Tongue (tissue), 2 donors: ENCODE results near the gene GALK1. TPM values are rescaled to one million over a fixed set of nuclear protein-coding genes. Genes with fewer than 3 reads are reported as not detected.

Source experiments
- DNase-seq: peaks from one replicate; pipeline ENCODE4 v3.0.0-alpha.2; 2015
- total RNA-seq: library from RNA; depleted of rRNA; stranded (reverse); fragments of >200 nt; gene quantifications from one replicate; pipeline ENCODE4 v1.2.3, GENCODE V29; 2014

Gene GALK1
- total RNA-seq, 1 donor from 2014 or later, result 17.6 TPM

DNA sequence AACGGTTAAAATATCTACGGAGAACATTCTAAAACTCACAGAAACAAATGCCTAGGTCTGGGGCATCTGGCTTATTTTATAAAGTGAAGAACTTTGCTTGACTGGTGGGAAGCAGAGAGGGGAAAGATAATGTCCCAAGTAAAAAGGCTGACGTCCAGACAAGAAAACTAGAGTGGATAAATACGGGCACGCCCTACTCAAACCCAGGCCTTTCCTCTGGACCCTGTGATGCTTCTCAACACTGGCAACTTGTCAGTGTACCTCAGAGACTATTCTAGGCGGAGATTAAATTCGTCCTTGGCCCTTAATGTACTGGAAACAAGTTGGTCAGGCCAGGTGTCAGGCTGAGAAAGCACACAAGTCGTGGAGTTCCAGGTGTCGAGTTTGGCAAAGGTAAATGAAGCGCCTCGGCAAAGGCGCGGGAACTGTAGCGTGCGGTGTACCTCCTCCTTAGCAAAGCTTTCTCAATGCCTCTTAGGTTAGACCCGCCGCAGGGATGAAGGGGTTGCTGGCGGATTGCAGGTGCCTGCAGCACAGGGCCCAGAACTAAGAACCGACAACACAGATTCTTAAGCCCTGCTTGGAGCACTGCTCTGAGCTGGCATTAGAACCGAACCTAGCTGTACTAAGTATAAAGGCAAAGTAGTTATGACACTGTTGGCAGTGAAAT is 18.9 kb upstream of the GALK1 start:
- no peak for DNase-seq

DNA sequence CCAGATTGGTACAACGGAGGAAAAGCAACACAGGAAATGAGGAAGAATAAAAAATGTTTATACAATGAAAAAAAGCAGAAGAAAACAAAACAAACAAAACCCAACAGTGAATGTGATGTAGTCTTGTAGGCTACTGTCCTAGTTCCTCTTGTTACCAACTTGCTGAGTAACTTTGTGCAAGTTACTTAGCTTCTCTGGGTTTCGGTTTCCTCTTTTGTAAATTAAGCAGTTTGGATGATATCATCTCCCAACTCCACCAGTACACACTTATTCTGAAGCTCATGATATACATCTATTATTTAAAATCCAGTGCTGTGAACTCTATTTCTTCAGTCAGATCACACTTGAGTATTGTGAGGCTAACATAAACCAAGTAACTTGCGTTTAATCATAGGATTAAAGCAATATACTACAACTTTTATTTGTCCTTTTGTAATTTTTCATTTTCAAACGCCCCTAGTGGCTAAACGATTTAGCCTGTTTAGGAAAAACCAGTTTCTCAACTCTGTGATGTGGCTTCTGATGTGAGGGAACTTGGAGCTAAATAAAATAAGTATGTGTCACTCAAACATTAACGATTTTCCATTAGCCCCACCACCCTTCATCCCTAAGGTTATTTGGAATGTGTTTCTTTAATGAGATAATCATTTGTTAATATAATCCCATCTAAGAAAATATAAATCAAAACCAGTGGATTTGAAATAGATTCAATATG is 18.2 kb upstream of the GALK1 start:
- DNase-seq, result peak; percentile 82

DNA sequence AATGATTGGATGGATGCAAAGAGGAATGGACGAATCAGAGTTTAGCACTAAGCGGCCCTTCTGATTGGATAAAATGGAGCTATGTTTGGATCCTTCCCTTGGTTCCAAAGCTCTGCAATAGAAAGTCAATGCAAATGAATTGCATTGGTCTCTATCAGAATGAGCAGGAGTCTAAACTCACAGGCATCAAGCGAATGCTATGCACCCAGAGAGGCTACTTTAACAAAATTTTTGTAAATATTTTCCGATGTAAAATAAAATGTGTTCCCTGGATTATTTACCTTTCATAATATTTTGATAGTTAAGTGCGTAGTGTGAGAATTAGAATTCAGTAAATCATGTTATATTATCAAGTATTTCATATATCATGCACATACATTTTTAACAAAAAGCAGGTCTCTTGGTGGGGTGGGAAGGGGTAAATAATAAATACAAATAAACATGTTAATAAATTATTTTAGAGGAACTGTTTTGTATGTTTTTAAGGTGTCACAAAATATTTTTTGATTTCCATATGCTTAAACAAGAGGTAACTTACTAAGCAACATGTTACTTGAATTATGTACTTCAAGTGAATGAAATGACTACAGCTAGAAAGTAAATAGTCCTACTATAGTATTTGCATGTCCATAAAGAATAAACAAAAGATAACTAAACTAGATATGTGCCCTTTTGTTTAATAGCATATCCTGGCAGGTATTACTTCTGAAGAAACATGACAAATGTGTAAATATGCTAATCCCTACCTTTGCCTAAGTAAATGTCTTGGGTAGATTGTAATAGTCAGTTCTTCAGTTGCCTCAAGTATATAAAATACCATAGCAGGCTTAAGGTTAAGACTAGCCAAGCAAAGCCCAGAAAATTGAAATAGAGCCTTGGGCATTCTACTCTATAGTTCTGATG is 15.2 kb upstream of the GALK1 start:
- no peak for DNase-seq

DNA sequence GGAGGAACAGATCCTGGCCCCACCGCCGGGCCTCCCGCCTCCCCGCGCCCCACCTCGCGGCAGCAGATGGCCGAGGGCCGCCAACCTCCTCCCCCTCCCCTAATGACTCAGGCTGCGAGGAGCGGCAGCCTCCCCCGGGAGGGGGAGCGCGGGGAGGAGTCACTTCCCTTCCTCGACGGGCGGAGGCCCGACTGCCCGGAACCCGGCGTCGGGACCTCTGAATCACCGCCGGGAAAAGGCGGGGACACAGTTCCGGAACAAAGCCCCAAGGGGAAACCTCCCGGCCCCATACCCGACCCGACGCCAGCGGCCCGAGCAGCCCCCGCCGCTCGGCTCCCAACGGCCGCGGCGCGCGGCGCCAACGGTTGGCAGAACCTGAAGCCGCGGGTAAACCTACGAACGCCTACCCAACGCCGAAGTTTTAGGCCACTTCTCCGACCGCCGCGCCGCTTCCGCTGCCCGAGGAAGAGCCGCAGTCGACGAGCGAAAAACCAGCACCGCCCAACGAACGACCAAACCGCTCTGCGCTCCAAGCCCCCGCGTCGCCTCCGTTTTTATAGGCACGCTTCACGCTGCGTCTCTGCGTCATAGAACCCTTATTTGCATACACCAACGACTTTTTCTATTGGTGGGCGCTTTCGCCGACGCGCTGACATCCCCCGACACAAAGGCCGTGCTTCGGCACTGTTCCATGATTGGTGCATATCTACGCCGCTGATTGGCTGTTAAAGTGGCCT is 14.4 kb upstream of the GALK1 start:
- DNase-seq, result peak; percentile 100

DNA sequence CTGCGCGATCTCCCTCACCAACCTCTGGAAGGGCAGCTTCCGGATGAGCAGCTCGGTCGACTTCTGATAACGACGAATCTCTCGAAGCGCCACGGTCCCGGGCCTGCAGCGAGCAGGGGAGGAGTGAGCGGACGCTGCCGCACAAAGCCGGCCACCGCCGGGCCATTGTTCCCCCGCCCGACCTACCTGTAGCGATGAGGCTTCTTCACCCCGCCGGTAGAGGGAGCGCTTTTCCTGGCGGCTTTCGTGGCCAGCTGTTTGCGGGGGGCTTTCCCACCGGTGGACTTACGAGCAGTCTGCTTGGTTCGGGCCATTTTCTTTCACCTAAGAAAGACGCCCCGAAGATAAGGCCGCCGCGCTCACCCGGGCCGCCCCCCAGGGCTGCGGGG is 13.9 kb upstream of the GALK1 start:
- DNase-seq, result no peak

DNA sequence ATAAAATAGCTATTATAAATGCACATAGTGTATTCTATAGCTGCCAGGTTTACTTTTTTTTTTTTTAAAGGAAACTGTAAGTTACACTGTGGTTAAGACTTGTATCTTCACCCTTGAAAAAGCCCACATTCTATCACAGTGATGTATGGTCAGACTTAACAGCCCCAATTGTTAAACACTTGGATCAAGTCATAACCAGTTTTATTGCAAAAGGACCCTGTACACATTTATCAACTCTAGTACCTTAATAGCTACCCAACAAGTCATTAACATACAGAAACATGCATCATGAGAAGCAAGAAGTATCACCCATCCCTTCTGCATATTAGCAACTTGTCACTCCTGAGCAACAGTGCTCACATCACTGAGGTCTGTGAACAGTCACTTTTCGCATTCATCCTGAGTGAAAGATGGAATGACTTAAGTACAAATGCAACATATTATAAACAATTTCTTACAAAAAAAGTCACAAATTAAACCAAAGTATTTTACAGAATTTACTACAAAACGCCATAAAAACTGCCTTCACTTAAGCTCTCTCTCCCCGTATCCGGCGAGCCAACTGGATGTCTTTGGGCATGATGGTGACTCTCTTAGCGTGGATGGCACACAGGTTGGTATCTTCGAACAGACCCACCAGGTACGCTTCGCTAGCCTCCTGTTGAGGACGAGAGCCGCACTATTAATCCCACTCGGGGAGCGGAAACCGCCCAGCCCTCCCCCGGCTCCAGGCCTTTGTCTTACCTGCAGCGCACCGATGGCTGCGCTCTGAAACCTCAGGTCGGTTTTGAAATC is 13.3 kb upstream of the GALK1 start:
- peak; percentile 31 for DNase-seq

DNA sequence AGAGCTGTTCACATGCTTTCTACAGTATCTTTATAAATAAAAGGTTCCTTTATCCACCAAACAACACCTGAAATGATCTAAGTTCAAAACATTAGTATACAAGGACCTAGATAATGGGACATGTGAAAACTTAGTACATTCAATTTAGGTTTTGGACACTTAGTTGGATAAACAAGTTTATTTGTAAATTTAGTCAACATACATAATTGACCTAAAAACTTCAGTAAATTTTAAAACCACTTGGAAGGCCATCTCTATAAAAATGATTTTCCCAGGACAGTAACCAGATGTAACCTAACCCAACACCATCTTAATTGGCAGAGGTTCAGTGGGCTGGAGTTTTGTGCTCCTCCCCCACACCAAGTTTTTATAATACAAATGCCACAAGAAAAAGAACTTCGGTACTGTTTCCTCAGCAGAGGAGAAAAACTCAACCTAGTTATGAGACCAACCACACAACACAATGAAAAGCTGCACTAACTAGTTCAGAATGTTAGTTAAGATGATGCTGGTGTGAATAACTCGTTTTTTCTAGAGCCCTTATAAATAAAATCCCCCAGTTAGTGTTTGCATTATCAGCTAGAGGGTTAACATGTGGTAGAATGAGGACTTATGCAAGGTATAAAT is 12.4 kb upstream of the GALK1 start:
- peak; percentile 66 for DNase-seq

DNA sequence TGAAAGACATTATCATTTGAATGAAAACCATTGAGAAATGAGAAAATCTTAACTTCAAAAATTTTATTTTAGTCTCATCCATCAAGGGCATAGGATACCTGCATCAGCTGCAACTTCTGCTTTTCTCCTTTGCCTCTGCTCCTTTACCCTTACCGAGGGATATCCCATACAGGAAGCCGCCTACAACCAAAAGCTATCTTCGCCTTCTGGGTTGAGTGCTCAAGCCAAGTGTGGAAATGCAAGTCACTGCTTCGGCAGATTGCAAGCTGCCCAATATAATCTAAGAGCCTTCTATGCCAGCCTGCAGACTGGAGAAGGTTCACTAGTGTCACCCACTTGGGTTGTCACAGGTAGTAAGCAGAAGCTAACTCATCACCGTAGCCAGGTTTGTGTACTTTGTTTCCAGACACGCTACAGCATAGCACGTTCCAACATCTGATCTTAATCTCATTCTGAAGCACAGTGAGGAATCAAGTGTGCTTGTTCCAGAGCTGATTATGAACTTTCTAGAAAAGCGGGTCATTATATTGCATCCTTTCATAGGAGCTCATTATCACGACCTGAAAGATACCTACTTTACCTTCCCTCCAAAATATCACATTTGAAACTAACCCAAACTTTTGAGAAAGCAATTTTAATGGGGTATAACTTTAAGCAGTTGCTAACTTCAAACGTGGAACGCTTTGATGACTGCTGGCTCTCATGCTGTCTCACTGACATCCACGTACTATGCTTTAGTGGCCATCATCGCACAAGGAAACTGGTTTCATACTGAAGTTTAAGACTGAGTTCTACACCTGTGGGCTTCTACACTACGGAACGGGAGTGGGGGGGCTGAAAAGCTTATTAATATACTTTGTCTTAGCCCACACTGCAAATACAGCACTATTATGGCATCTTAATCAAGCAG is 11.6 kb upstream of the GALK1 start:
- peak; percentile 48 for DNase-seq

DNA sequence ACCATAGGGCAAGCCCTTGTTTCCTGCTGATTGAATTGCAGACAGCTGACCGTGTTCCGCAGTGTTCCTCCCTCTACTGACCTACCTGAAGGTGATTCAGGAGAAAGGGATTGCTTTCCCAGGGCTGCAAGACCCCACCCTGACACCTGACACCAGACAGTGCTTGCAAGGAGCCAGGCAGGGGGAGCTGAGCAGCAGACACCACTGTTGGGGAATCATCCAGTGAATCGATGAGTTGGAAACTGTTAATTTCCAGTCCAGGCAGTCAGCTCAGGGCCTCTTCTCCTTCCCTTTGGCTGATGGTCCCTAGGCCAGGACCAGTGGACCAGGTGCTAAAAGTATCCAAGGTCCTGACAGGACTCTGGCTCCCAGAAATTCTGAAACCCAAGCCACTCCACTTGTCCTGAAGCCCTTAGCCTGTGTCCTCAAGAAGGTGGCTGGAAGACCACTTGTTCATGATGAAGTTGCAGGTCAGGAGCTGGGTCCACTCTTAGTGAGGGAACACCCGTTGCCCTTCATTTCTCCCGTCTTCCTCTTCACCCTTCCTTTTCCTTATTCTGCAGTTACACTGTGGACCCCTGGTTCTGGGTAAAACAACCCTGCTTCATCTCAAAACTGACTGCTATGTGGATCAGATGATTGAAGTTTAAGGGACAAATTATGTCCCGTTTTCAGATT is 10.1 kb upstream of the GALK1 start:
- DNase-seq, result peak; percentile 76

DNA sequence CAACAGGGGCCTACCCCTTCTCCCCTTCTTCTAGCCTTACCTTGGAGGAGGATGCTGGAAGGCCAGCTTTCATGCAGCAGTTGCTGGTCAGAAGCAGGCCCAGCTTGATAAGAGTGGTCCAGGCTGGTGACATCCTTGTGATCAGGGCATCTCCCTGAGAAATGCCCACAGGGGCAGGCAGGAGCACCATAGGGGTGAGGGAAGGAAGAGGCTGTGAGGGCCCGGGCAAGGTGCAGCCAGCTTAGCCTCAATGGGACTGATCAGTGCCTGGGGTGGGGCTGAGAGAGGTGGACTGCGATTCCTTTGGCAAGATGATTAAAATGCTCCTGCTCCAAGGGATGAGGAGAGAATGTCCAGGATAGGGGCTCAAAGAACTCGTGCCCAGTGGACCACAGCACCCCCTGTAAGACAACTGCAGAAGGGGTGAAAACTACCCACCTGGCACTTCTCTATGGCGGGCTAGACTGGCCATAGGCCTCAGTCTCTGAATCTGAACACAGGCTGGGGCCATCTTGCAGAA is 9.5 kb upstream of the GALK1 start:
- no peak for DNase-seq

DNA sequence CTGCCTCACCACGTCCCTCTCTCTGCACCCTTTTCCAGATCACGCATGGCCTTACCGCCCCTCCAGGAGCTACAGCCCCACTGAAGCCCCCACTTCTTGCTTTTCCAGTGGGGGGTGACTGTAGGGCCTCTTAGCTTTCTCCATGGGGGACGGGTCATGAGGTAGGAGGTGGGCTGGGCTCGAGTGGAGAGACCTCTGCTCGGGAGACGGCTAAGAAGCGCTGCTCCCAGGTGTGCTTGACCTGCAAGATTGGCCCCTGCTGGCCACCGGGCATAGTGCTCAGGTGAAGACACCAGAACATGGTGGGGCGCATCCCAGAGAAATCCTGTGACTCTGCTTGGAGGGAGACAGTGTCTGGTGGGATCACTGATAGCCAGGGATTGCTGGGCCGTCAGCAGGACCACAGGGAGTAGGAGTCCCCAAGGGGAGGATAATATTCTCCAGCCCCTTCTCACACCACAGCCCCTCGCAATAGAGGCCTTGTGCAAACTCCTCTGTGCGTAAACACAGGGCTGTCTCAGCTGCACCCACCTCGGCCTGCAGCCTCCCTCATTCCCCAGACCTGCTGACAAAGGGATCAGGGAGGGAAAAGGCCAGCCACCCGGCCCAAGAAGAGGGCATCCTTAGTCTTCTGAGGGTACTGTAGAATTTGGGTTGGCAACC is 8.9 kb upstream of the GALK1 start:
- DNase-seq, result peak; percentile 51

DNA sequence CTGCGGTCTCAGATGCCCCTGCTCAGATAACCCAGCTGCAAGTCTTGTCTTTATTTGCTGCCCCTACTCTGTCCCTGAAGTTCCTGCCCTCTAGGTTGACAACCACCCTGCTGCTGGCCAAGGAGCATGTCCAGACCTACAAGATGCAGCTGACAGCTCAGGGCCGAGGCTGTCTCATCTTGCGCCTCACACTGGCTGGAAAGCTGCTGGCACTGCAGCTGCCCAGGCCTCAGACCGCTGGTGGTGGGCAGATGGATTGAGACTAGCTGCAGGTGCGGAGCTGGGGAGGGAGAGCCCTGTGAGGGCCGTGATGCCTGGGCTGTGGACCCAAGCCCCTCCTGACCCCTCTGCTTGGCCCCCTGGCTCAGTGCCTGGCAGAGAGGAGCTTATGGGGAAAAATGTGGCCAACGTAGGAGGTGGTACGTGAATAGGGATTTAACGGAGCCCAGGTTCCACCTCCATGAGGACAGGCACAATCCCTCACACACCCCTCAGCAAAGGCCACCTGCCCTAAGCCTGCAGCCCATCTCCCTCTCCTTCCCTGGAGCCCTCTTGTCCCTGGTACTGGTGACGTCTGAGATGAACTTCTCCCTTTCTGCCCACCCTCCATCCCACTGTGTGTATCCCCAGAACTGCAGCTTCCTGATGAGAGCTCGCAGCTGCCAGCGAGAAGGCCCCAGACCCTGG is 8.3 kb upstream of the GALK1 start:
- DNase-seq, result peak; percentile 79

DNA sequence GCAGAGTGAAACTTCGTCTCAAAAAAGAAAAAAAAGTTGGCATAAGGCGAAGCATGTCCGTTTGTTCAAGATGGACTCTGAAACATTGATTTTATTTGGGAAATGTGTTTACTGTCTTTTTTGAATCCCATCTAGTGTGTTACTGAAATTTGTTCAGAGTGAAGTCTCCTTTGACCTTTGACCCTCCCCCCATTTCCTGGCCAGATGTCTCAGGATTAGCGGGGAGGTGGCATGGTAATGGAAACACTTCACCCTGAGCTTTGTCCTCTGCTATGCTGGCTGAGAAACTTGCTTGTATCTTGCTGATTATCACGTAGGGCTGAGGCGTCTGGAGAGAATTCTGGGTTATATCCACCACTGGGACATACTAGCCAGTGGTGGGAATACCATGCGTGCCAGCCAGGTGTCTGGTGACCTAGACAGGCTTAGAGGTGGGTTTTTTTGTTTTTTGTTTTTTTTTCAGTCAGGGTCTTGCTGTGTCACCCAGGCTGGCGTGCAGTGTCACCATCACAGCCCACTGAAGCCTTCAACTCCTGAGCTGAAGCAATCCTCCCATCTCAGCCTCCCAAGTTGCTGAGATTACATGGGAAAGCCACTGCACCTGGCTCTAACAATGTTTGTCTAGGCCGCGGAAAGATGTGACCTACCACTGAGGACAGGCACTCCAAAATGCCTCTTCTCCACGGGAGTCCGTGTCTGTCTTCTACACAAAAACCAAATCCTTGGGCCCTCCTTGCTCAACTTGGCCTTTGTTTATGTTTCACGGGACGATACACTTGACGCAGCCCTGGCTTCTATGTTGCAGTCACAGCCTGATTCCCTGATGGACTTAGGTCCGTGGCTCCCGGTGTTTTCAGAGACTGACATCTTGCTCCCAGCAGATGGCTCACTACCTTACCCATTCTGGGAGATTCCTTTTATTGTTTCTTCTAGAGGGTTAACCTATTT is 6.6 kb upstream of the GALK1 start:
- no peak for DNase-seq

DNA sequence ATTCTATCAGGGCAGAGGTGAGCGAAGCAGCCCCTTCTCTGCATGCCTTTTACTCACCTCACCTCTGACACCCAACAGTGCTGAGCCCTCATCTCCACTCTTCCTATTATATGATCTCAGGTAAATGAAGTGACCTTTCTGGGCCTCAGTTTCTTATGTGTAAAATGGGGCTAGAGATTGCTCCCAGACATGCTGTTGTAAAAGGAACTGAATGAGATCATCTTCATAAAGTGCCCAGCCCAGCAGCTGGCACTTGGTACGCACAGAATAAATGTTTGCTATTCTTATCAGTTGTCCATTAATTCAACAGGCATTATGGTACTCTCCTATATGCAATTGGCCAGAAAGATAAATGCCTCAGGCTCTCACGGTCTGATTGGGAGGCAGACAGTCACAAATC is 4.5 kb upstream of the GALK1 start:
- no peak for DNase-seq

DNA sequence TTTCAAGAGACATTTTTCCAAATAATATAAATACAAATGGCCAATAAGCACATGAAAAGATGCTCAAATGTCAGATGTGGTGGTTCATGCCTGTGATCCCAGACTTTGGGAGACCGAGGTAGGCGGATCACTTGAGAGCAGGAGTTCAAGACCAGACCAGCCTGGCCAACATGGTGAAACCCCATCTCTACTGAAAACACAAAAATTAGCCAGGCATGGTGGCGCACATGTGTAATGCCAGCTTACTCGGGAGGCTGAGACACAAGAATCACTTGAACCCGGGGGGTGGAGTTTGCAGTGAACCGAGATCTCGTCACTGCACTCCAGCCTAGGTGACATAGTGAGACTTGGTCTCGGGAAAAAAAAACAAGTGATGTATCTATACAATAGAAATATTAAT is 2.9 kb upstream of the GALK1 start:
- no peak for DNase-seq

DNA sequence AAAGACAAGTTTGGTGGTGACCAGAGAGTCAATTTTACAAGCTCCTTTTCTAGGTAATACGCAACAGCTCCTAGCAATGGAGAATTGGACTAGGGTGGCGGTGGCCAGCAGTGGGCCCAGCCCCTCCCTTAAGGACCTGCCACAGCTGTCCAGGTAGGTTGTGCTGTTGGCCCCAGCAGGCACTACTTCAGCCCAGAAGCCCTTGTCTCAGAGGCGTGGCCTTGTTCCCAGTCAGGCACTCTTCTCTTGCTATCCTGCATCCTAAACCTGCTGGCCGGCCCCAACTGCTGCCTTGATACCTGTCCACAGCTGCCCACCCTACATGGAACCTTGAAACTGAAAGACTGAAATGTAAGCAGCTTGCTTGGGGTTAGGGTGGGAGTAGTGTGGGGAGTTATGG is 989 bp upstream of the GALK1 start:
- no peak for DNase-seq

DNA sequence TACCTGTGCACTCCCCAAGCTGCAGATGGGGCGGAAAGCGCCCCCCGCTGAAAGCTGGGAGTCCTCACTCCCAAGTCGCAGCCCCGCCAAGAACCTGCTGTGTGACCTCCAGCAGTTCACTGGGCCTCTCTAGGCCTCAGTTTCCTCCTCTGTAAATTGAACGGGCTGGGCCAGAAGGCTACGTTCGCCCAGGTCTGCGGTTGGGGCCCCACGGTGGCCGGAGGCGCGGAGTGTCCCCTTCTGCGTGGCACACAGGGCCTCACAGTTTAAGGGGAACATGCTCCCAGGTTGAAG is 628 bp downstream of the GALK1 start:
- DNase-seq, result no peak
